Inflammatory macrophage treated with lipopolysaccharide for 1 hour (primary cell): Measurements from ENCODE around the gene GPR61.

Experiments
- DNase-seq, 2 donors: peaks; one replicate each; pipeline ENCODE4 v3.0.0-alpha.2; 2020 to 2022

GPR61 gene

GRCh38 chr1:109537450-109538178, 2.1 kb upstream of the GPR61 start:
- no peak for DNase-seq

DNA sequence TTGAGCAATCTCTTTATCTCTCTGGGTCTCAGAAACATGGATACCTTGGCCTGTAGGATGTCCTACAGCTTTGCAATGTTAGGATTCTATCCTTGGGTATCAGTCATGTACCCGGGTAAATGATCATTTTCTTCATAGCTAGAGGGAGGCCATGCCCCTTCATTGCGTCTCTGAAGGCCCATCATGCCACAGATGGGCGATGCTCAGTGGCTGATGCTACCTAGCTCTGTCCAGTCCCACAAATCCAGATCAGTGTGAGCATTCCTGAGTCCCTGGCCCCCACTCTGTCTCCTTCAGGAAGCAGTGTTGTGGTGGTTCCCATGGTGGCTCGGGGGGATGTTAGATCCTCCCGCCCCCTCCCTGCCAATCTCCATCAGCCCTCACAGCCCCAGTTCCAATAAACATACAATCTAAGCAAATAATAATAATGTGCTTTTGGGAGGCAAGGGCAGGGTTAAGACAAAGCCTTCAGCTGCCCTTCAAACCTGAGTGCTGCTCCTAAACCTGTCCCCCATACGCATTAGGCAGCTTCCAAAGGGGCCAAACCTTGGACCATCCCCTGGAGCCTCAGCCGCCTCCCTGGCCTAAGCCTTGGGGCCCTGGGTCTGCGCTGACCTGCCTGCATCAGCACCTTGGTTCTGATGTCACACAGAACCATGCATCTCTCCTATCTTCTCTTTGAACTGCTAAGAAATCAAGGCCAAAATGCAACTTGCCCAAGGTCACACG, 681 bp upstream of the GPR61 start:
- DNase-seq: no peak

GRCh38 chr1:109541102-109541501, 1.4 kb downstream of the GPR61 start:
- DNase-seq: no peak

- no peak for DNase-seq
Observed at GRCh38 chr1:109542657-109543056, 3.0 kb downstream of the GPR61 start.

GRCh38 chr1:109543283-109543987, 3.8 kb downstream of the GPR61 start:
- no peak for DNase-seq

DNA sequence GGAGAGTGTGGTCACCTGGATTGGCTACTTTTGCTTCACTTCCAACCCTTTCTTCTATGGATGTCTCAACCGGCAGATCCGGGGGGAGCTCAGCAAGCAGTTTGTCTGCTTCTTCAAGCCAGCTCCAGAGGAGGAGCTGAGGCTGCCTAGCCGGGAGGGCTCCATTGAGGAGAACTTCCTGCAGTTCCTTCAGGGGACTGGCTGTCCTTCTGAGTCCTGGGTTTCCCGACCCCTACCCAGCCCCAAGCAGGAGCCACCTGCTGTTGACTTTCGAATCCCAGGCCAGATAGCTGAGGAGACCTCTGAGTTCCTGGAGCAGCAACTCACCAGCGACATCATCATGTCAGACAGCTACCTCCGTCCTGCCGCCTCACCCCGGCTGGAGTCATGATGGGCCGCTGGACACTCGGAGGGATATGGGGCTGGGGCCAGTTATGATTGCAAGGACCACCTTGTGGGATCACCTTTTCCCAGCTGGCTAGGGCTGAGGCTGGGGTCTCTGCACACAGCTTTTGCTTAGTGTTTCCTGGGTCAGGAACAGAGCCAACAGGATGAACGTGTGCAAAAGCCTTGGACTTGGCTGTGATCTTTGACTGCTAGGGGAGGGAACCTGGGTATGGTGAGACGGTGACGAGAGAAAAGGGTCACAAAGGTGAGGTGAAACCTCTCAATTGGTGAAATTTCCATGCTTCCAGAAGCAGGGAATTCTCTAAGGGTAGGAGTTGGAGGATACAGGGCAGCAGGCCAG, 4.5 kb downstream of the GPR61 start:
- DNase-seq: no peak

- DNase-seq: peak; percentile 81 to 99
Observed at GRCh38 chr1:109546311-109547109, 6.8 kb downstream of the GPR61 start.

DNA sequence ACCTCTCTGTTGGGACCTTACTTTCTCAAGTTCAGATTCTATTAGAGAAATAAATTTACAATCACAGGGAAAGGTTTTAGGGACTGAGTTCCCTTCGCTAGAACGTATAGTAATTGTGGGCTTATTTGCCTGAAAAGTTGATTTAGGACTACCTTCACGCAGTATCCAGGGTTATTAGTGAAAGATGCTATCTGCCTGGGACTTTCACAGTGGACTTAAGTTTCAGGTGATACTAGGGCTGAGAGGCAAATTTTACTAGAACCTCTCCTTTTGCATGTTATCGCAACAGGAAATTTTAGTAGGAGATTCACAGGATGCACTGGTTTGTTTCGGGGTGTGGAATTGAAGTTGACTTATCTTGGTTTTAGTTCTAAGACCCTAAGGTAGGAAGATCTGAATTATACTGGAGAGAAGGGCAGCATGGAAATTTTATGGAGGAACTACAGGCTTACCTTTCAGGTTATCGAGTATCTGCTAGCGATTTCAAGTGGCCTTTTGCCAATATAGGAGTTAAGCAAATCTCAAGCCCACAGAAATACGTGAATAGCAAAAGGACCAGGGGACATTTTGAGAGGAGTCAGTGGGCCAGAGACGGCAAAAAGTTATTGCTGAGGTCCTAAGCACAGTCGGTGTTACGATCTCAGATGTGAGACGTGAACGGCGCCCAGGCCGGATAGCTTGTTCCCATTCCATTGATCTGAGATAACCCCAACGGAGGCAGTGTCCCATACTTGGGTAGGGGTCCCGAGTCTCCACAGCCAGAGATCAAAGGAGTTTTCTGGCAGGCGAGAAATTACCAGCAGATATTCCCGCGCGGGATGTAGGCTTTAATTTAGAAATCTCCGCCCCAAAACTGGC, 8.0 kb downstream of the GPR61 start:
- no peak for DNase-seq

DNA sequence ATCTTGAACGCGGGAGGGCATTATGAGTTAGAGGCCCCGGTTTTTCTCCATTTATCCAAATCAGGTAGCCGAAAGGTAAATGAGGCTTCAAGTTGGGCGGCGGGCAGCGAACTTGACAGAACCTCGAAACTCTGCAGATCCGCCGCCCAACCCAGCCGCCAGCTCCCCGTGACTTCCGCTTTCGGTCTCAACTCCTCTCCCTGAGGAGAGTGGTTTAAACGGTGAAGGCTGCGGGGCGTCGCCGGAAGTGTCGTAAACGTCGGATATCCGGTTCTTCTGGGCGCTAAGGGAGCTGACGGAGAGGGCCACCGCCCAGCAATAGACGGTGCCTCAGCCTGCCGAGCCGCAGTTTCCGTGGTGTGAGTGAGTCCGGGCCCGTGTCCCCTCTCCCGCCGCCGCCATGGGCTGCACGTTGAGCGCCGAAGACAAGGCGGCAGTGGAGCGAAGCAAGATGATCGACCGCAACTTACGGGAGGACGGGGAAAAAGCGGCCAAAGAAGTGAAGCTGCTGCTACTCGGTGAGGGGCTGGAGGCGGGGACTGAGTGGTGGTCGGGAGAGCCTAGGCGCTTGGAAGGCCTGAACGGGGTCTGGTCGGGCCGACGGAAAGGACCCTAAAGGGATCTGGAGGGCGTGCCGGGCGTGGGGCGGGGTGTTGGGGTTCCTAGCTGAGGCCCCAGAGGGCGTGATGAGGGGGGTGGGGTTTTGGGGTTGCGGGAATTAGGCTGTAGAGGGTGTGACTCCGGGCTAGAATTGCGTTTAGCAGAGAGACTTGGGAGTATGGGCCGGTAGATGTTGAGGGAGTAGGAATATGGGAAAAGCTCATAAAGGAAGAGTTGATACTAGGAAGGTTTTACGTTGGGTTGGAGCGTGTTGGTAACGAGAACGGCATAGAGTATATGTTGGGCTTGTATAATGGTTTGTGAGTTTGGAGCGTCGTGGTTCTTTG, 8.9 kb downstream of the GPR61 start, which contains the start of gene GNAI3:
TSS of gene GNAI3 (plus strand) at position 295 of the 947 bp plus-strand sequence. CDS start at position 401, 106 bp downstream.
- DNase-seq: peak; percentile 95 to 98

- no peak for DNase-seq
Observed at GRCh38 chr1:109556563-109556962, 16.9 kb downstream of the GPR61 start.

GRCh38 chr1:109557520-109557919, 17.8 kb downstream of the GPR61 start:
- DNase-seq: no peak

- DNase-seq: no peak
Observed at GRCh38 chr1:109559995-109560394, 20.3 kb downstream of the GPR61 start.

DNA sequence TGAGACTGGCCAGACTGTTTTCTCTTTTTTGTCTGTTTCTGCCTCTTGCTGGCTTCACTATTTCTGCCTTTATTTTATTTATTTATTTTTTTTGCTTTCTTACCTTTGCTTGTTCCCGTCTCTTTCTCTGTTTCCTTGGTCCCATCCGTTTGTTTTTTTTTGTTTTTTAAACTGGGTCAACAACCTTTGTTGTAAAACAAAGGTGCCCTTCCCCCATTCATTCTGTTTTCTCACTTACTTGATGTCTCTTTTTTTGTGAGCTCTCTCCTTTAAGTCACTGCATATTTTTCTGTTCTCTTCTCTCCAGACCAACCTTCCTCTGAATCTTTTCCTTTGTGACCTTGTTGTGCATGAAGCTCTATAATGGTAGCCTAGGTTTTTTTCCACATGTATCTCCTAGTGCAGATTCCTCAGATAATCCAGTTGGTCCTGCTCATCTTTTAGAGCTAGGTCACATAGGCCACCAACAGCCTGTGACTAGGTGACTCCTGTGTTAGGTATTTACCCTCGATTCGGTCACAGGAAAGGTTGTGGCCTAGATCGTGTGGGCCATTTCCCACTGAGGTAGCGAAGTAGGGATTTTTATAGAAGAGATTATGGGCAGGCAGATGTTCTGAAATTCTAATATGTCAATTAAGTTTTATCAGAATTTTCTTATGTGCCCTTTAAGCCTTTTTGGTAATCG, 24.7 kb downstream of the GPR61 start:
- DNase-seq: no peak

DNA sequence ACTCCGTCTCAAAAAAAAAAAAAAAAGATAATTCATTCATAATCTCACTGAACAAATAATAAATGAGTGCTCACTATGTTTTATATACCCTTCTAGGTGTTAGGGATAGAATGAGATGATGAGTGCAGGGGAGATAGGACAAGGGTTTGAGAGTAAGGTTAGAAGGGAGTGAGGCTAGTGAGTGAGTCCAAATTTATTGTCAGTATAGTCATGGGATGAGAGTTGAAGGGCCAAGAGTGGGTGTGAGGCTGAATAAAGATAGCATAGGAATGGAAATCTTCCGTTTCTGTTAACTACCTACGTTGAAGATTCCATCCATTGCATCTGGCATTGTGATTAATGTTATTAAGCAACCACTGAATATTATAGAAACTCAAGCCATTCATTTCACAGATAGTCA, 25.6 kb downstream of the GPR61 start:
- no peak for DNase-seq

DNA sequence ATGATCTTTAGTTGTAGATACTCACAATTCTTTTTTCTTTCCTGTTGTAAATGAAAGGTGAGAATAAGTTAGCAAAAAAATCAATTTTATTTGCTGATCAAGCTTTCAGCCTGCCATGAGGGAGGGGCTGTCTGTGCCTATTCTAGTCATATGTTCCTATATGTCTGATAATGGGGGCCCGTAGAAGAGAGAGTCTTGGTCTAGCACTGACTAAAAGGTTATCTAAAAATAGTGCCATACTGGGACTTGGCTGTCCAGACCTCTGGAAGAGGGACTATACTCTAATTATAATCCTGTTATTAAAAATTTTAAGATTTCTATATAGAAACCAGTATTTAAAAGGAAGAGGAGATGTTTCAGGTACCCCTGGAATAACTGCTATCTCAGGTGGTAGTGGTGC, 27.3 kb downstream of the GPR61 start:
- no peak for DNase-seq

GRCh38 chr1:109567877-109568672, 28.4 kb downstream of the GPR61 start:
- DNase-seq: no peak

GRCh38 chr1:109569323-109569722, 29.7 kb downstream of the GPR61 start:
- no peak for DNase-seq

- no peak for DNase-seq
Observed at GRCh38 chr1:109570414-109570813, 30.7 kb downstream of the GPR61 start.
